Ishikawa (cell line): ENCODE data around the gene KIF3C.

Experiments used
- CEBPB ChIP-seq: IDR thresholded peaks from 2 replicates; pipeline ENCODE4 v1.6.1; 2012
- CREB1 ChIP-seq: IDR thresholded peaks from 2 replicates; pipeline ENCODE4 v1.6.1; 2012; ENCODE audit warnings: low read depth
- EGR1 ChIP-seq: IDR thresholded peaks from 2 replicates; pipeline ENCODE4 v1.6.1; 2012
- EP300 ChIP-seq: IDR thresholded peaks from 2 replicates; pipeline ENCODE4 v1.6.1; 2012; ENCODE audit warnings: borderline replicate concordance
- FOXM1 ChIP-seq: IDR thresholded peaks from 2 replicates; pipeline ENCODE4 v1.6.1; 2012; ENCODE audit warnings: low read depth, borderline replicate concordance
- NFIC ChIP-seq: IDR thresholded peaks from 2 replicates; pipeline ENCODE4 v1.6.1; 2012
- RAD21 ChIP-seq: IDR thresholded peaks from 2 replicates; pipeline ENCODE4 v1.6.1; 2012; ENCODE audit warnings: low read depth
- TAF1 ChIP-seq: IDR thresholded peaks from 2 replicates; pipeline ENCODE4 v1.6.1; 2012; ENCODE audit warnings: low read depth, mild to moderate bottlenecking
- TCF12 ChIP-seq: IDR thresholded peaks from 2 replicates; pipeline ENCODE4 v1.6.1; 2012; ENCODE audit warnings: low read depth
- TEAD4 ChIP-seq: IDR thresholded peaks from 2 replicates; pipeline ENCODE4 v1.6.1; 2012
- YY1 ChIP-seq: IDR thresholded peaks from 2 replicates; pipeline ENCODE4 v1.6.1; 2012; ENCODE audit warnings: low read depth
- ZBTB7A ChIP-seq: IDR thresholded peaks from 2 replicates; pipeline ENCODE4 v1.6.1; 2012; ENCODE audit warnings: low read depth
- TF ChIP-seq, protein P1 (sequence below): IDR thresholded peaks from 2 replicates; pipeline ENCODE4 v1.6.1; 2012; ENCODE audit warnings: low read depth, mild to moderate bottlenecking
- TF ChIP-seq, protein P2 (sequence below): IDR thresholded peaks from 2 replicates; pipeline ENCODE4 v1.6.1; 2012
- TF ChIP-seq, protein P3 (sequence below): IDR thresholded peaks from 2 replicates; pipeline ENCODE4 v1.6.1; 2012

KIF3C gene

DNA sequence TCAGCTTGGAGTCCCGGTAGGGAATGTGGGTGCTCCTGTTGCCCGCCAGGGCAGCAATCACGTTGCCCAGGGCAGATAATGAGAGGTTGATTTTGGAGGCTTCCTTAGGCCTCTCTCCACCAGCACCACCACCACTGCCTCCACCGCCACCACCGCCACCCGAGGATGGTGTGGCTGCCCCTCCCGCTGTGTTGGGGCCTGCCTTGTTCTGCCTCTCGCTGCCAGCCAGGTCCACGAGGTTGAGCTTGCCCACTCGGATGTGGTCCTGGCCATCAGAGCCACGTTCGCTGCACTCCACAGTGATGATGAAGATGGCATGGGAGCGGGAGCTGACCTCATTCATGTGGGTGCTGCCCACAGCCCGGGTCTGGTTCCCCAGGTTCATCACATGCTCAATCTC, 1.3 kb downstream of the KIF3C start:
- no peak for TF ChIP-seq RAD21
- TF ChIP-seq, protein P1, sequence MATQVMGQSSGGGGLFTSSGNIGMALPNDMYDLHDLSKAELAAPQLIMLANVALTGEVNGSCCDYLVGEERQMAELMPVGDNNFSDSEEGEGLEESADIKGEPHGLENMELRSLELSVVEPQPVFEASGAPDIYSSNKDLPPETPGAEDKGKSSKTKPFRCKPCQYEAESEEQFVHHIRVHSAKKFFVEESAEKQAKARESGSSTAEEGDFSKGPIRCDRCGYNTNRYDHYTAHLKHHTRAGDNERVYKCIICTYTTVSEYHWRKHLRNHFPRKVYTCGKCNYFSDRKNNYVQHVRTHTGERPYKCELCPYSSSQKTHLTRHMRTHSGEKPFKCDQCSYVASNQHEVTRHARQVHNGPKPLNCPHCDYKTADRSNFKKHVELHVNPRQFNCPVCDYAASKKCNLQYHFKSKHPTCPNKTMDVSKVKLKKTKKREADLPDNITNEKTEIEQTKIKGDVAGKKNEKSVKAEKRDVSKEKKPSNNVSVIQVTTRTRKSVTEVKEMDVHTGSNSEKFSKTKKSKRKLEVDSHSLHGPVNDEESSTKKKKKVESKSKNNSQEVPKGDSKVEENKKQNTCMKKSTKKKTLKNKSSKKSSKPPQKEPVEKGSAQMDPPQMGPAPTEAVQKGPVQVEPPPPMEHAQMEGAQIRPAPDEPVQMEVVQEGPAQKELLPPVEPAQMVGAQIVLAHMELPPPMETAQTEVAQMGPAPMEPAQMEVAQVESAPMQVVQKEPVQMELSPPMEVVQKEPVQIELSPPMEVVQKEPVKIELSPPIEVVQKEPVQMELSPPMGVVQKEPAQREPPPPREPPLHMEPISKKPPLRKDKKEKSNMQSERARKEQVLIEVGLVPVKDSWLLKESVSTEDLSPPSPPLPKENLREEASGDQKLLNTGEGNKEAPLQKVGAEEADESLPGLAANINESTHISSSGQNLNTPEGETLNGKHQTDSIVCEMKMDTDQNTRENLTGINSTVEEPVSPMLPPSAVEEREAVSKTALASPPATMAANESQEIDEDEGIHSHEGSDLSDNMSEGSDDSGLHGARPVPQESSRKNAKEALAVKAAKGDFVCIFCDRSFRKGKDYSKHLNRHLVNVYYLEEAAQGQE, result no peak
- no peak for TF ChIP-seq CEBPB
- TF ChIP-seq EP300, result no peak
- TF ChIP-seq, protein P2, sequence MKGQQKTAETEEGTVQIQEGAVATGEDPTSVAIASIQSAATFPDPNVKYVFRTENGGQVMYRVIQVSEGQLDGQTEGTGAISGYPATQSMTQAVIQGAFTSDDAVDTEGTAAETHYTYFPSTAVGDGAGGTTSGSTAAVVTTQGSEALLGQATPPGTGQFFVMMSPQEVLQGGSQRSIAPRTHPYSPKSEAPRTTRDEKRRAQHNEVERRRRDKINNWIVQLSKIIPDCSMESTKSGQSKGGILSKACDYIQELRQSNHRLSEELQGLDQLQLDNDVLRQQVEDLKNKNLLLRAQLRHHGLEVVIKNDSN, result no peak
- TF ChIP-seq ZBTB7A, result no peak
- TF ChIP-seq EGR1, result no peak
- TF ChIP-seq, protein P3, sequence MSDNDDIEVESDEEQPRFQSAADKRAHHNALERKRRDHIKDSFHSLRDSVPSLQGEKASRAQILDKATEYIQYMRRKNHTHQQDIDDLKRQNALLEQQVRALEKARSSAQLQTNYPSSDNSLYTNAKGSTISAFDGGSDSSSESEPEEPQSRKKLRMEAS, result no peak
- TF ChIP-seq TAF1, result no peak

DNA sequence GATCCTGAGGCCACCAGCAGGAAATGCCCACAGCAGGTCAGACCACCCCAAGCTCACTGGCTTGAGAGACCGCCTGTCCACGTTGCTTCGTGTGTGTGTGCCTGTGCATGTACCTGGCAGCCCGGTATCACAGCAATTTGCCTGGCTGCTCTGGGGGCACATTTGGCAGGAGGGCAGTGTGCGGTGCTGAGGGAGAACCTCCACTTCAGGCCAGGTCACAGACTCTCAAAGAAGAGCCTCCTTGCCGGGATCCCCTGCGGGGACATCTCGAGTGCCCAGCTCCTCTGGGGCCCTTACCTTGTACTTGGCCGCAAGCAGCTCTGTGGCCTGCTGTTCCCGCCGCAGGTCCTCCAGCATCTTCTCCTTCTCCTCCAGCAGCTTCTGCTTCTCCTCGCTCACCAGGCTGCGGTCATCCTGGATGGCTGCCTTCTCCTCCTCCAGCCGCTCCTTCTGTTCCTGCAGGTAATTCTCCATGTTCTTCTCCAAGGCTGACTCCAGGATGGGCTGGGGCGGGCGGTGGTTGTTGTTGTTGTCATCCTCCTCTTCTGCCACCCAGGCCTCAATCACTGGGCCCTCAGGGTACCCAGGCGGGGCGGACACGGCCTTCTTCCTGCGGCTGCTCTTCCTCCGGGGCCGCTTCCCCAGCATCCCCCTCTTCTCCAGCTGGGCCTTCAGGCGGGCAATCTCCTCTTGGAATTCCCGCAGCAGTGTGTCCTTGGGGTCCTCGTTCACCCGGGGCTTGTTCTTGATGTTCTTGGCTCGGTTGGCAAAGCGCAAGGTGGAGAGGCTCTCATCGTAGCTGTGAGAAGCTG, 2.0 kb downstream of the KIF3C start:
- TF ChIP-seq CREB1 (no peak), RAD21 (no peak), YY1 (no peak), EGR1 (no peak), EP300 (no peak), CEBPB (no peak), NFIC (no peak), FOXM1 (no peak)
- TF ChIP-seq, protein P2, result no peak
- TF ChIP-seq, protein P3, result no peak

DNA sequence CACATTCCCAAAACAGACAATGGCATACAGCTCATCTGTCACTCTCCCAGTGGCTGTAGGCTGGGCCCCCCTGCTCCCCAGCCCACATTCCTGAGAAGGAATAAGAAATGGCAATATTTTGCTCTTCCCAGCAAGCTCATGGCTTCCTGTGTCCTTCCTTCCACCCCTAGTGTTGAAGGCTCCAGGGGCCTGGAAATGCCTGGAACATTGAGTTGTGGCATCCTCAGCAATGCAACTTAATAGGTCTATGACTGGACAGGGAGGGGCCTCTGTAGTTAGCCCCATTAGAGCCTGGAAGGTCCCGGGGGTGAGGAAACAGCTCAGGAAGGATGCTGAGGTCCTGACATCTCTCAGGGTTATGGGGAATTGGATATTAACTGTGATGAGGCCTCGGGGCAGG, 3.3 kb downstream of the KIF3C start:
- TF ChIP-seq CEBPB, result no peak
- no peak for TF ChIP-seq CREB1
- TF ChIP-seq, protein P2, result no peak
- TF ChIP-seq FOXM1, result no peak
- no peak for TF ChIP-seq RAD21
- no peak for TF ChIP-seq TAF1
- no peak for TF ChIP-seq EP300
- TF ChIP-seq NFIC, result no peak
- no peak for TF ChIP-seq YY1
- TF ChIP-seq EGR1, result no peak
- no peak for TF ChIP-seq TEAD4

- TF ChIP-seq, protein P3, result no peak
- no peak for TF ChIP-seq TEAD4
- no peak for TF ChIP-seq RAD21
- no peak for TF ChIP-seq YY1
- TF ChIP-seq CEBPB, result no peak
- TF ChIP-seq EP300, result no peak
- no peak for TF ChIP-seq CREB1
- TF ChIP-seq NFIC, result no peak
- TF ChIP-seq EGR1, result no peak
- TF ChIP-seq TCF12, result no peak
- TF ChIP-seq ZBTB7A, result no peak
- no peak for TF ChIP-seq TAF1
- TF ChIP-seq, protein P2, result no peak
- TF ChIP-seq, protein P1, result no peak
- no peak for TF ChIP-seq FOXM1
These were observed 4.5 kb downstream of the KIF3C start for GRCh38 chr2:25977768-25978167.
